ENCODE results near the gene PANX1.

PANX1 gene

DNA sequence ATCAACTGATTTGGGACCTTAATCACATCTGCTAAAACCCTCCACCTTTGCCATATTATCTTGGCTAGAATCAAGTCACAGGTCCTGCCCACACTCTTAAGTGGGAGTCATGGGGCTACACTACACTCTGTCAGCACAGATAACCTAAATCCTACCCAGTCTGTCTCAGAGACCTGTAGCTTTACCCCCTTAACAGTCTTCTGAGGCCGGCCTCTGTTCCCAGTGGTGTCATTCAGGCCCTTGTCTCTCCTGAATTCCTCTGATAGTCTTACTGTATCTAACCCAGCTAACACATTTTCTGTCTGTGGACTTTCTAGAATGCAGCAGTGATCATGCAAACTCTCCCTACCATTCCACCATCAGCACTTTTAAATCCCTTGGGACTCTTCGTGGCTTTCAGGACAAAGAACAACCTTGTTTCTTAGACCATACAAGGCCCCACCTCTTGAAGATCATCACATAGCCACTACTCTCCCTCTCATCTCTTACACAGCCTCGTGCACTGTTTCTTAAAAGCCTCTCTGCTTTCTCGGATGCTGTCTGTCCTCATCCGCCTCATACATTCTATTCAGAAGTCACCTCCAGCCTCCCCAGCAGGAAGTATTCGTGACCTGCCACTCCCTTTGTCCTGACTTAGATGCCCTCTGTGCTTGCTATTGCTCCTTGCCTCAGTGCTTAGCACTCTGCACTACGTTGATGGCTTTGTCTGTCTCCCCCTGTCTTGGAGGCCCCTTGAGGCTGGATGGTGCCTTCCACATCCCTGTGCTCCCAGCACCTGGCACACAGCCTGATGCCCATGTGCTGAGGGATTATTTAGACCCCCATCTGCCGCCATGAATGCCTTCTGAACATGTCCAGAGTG, 57.9 kb downstream of the PANX1 start:
- no peak for DNase-seq

DNA sequence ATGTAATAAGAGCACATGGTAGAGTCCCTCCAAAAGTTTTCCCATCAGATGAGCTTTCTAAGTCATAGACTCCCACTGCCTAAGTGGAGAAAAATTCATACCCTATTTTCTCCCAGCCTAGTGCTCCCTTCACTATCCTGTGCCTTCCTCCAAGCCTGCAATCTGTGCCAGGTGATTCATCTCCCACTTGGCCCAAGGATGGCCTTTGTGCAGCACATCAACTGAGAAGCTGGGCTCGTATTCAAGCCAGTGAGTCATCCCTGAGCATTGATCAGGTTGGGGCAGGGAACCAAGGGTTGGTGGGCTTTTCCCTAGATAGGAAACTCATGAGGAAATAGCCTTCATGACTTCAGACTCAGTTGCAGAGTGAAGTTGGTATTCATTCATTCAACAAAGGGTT, 64.6 kb downstream of the PANX1 start:
- DNase-seq, result no peak

DNA sequence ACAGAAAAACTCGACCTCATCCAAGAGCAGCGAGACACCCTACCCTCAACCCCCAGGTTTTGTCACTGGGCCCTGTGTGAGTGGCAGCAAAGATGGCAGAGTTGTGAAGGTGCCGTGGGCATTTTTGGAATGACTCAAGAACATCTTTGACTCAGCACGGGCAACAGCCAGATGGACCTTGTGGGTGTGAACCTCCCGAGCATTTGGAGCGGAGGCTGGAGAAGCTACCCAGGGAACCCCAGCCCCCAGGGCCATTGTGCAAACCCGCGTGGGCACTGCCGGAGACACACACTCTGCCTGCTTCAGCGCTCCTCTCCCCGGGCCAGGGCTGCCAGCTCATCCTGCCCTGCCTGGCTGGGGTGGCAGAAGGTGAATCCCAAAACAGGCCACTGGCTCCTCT, 66.1 kb downstream of the PANX1 start:
- DNase-seq, result no peak

DNA sequence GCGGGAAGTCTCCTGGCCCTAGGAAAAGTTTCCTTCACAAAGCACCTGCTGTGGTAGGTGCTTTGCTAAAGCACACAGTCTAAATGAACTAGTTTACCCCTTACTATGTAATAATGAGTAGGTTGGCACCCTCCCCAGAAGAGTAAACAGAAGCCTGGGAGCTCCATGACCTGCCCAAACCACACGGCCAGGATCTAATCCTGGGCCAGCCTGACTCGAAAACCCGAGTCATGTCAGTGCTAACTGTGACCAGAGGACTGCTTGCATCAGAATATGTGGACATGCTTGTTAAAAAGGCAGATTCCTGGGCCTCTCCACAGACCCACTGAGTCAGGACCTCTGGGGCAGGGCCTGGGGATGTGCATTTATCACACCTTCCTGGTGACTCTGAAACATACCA, 67.7 kb downstream of the PANX1 start:
- no peak for DNase-seq

DNA sequence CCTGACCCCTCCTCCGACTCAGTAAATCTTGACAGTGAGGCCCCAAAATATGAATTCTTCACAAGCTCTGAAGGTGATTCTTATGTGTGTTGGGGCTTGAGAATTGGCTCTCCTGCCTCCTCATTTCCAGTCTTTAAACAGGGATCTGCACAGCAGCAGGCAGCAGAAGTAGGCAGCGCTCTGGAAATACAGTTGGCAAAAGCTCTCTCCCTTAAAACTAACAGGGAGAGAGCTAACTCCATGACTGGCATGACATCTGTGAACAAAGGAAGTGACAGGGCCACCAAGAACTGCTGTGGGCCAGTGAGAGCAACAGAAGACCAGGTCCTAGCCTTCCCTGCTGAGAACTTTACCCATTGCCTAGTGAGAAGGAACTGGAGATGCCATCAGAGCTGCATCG, 70.1 kb downstream of the PANX1 start:
- DNase-seq, result no peak

- DNase-seq, result no peak
These were observed 70.8 kb downstream of the PANX1 start for GRCh38 chr11:94199136-94200130.

- DNase-seq, result no peak
These were observed 72.4 kb downstream of the PANX1 start for GRCh38 chr11:94201004-94201465.

GRCh38 chr11:94203070-94203469, 74.4 kb downstream of the PANX1 start:
- DNase-seq, result no peak

DNA sequence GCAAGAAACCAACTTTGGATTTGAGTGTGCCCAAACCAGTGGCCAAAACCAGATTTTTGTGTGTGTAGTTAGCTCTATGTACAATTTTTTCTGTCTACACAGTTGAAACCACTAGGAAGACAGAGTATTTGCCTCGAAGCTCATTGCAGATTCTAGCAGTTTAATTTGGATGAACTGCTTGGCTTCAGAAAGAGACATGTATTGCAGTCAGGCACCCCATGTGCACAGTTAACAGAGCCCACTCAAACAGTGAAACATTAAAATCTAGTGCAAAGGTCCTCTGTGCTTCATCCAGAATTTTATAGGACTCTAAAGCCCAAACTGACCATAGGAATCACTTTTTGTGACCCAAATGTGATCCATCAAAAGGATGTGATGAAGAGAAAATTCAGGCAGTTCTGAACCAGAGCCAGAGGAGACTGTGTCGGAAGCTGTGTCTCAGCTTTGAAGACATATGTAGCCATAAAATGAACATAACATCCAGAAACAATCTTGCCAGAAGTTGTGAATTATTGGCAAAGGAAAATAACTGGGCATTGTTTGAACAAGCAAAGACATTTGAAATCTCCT, 82.7 kb downstream of the PANX1 start:
- DNase-seq, result no peak

- no peak for DNase-seq
These were observed 84.3 kb downstream of the PANX1 start for GRCh38 chr11:94212898-94213297.

DNA sequence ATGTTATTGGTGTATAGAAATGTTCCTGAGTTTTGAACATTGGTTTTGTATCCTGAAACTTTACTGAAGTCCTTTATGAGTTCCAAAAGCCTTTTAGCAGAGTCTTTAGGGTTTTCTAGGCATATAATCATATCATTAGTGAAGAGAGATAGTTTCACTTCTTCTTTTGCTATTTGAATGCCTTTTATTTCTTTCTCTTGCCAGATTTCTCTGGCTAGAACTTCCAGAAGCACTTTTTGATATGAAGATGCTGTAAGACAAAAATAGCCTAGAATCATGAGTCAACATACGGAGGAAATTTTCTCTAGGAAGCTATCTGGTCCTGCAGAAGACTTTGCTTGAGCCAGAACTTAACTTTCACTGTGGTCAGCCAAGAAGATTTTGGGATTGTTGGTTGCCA, 89.1 kb downstream of the PANX1 start:
- DNase-seq, result no peak

GRCh38 chr11:94218372-94218771, 89.7 kb downstream of the PANX1 start:
- no peak for DNase-seq

DNA sequence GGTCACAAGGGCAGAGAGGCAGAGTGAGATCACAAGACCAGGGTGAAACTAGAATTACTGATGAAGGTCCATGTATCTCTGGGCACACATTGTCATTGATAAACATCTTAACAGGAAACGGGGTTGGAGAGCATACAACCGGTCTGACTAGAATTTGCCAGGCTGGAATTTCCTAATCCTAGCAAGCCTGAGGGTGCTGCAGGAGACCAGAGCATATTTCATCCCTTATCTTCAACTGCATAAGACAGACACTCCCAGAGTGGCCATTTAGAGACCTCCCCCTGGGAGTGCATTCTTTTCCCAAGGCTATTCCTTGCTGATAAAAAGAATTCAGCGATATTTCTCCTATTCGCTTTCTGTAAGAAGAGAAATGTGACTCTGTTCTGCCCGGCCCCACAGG, 91.1 kb downstream of the PANX1 start:
- no peak for DNase-seq

- no peak for DNase-seq
These were observed 95.4 kb downstream of the PANX1 start for GRCh38 chr11:94224078-94224477.
